ENCODE measurements around the gene TBCD.

The TBCD gene

DNA sequence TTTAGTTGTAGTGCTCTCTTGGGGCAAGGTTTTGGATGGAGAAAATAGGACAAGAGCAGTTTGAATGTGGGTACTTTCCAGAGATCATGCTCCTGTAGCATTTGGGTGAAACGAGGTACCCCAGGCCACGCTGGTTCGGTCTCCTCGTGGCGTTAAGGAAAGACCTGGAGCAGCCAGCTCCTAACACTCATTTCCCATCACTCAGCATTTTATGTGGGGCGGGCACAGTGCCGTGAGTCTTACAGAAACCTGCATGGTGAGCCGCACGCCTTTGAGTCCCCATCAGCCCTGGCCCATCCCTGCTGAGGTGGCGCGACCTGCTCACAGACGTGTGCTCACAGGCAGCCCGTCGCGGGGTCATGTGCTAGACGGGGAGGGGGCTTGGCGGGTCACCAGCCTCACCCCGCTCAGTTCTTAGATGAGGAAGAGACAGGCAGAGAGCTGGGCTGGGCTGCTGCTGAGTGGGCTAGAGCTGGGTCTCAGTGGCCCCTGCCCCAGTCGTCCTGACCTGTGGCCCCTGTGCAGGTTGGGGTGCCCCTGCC, 37.3 kb downstream of the TBCD start:
- no peak for DNase-seq

DNA sequence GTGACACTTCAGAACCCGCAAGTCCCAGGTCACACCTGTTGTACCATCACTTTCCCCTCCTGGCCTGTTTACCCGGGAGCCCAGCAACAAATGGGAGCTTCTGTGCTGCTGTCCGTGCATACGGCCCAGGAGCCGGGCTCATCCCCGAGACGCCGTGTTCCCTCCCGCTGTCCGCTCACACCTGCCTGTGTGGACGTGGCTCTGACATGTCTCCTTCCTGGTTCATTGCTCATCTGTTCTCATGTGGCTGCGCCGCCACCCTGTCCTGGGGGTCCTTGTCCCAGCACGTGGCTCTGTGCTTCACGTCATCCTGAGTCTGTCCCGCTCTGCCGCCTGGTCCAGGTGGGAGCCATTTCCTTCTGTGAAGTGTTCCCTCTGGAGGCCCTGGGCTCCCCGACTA, 37.9 kb downstream of the TBCD start:
- no peak for DNase-seq

DNA sequence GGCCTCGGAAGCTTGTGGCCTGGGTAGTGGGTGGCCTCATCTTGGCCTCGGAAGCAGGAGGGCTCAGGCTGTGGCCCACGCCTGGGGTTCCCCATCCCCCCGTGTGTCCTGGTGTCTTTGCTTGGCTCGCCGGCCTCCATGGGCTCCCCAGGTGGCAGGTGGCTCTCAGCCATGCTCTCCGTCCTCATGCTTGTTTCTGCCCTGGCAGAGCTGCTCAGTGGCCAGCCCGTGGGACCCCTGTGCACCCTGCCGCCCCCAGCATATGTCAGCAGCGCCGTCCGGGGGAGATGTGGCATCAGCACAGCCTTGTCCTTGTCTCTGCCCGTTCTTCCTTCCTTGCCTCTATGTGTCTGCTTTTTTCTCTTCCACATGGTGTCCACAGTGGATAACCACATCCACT, 38.5 kb downstream of the TBCD start:
- no peak for DNase-seq

DNA sequence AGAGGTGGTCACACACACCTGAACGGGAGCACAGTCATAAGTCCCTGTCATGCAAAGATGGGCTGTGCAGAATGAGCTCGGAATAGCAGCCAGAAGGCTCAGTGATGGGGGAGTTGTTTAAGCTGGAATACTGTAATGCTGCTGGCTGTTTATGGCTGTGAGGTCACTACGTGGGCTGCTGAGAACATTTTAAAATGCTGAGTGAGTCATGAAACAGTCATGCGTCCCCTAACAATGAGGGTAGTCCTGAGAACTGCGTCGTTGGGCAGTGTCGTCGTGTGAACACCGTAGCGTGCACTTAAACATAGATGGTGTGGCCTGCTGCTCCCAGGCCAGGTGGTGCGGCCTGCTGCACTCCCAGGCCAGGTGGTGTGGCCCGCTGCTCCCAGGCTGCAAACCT, 39.7 kb downstream of the TBCD start:
- DNase-seq: peak in 2 of 51 donors; percentile 20 to 33

- DNase-seq: peak in 8 of 51 donors; percentile 3 to 28 (median 15)
Observed at GRCh38 chr17:82793974-82794630, 42.2 kb downstream of the TBCD start.

GRCh38 chr17:82794781-82795482, 43.1 kb downstream of the TBCD start:
- no peak for DNase-seq

DNA sequence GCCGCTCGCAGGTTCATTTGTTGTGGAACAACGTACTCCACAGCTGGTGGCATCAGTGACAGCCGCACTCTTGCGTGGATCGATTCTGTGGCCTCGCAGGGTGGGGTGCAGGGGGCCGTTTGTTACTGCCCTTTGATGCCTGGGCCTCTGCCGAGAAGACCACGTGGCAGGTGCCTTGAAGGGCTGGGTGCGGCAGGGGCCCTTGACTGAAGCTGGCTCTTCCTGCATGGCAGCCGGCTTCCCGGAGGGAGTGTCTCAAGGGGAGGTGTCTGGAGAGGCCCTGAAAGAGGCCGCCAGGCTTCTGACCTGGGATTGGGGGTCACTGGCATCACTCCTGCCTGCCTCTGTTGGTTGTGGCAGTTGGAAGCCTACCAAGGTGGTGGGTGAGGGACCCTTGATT, 43.8 kb downstream of the TBCD start:
- DNase-seq: no peak

DNA sequence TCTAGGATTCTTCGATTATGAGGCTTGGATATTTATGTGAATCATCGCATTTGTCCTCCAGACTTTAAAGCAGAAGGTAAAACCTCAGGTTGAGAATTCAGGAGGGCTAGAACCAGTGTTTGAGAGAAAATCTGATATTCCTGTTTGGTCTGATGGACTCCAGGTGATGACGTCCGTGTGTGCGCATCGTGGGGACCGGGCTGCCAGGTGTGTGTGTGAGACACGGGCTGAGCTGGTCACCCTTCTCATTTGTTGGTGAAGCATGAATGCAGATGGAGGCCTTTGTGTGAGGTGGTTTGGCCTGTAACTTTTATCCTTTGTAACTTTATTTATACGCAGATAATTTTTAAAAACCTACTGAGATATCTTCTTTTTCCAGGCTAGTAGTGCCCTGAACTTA, 45.2 kb downstream of the TBCD start:
- DNase-seq: no peak

- no peak for DNase-seq
Observed at GRCh38 chr17:82798752-82799151, 46.9 kb downstream of the TBCD start.

DNA sequence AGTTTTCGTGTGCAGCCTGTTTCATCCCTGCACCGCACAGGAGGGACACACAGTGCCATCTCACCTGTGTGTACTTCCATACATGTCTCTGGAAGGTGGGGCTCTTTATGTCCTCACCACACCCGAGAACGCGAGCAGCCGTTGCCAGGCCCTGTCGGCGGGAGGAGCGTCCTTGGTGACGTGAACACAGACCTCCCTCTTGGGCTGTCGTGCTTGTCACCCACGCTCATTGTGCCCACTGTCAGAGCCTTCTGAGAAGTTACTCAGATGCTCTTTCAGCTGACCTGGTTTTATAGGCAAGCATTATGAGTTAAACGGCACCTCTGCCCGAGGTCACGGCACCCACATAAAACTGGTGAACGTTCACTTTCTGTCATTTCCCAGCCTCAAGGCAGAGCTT, 47.7 kb downstream of the TBCD start:
- no peak for DNase-seq

DNA sequence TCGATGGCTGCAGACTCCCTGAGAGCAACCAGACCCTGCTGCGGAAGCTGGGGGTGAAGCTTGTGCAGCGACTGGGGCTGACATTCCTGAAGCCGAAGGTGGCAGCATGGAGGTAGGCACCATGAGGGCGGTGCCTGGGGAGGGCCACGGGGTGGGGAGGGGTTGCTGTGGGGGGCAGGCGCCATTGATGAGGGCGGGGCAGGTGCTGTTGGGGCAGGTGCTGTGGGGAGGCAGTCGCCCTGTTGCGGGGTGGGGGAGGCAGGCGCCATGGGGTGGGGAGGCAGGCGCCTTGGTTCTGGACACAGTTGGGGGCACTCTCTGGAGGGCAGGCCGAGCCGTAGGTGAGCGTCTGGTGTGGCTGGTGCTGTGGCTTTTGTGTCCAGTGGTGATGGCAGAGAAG, 49.0 kb downstream of the TBCD start:
- DNase-seq: no peak

DNA sequence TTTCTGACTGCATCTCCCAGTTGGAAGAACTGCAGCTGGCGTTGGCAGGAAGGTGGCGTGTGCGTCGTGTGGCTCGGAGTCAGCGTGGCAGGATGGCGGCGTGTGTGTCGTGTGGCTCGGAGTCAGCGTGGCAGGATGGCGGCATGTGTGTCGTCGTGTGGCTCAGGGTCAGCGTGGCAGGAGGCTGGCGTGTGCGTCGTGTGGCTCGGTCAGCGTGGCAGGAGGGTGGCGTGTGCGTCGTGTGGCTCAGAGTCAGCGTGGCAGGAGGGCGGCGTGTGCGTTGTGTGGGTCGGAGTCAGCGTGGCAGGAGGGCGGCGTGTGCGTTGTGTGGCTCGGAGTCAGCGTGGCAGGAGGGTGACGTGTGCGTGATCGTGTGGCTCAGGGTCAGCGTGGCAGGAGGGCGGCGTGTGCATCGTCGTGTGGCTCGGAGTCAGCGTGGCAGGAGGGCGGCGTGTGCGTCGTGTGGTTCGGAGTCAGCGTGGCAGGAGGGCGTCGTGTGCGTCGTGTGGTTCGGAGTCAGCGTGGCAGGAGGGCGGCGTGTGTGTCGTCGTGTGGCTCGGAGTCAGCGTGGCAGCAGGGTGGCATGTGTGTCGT, 49.6 kb downstream of the TBCD start:
- DNase-seq: no peak

GRCh38 chr17:82802075-82802780, 50.4 kb downstream of the TBCD start:
- no peak for DNase-seq

DNA sequence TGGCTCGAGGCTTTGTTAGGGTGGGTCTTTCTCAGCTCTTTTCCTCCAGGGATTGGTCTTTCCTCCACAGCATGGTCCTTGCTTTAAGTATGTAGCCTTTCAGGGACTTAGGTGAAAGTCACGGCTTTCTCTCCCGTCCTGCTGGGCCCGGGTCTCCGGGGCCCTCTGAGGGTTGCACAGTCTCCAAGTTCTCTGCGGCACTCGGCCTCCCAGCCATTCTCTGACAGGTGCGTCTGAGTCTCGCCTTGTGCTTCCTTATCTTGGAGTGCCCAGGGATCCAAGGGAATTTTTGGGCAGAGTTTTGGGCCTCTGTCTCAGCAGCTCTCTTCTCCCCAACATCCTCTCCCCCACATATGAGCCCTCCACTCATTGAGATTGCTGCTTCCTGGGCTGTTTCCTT, 51.3 kb downstream of the TBCD start:
- no peak for DNase-seq

DNA sequence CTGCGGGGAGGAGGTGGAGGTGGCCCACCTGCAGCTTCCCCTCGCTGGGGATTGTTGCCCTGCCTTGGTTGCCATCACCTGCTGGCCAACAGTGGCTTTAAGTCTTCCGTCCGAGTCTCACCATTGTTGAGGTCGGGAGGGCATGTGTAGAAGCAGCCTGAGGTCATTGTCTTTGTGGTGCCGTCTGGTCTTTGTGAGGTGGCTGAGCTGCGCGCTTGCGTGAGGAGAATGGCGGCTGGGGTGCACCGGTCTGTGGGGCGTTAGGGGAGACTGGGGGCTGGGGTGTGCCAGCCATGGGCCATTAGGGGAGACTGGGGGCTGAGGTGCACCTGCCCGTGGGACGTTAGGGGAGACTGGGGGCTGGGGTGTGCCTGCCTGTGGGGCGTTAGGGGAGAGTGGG, 51.7 kb downstream of the TBCD start:
- DNase-seq: no peak

DNA sequence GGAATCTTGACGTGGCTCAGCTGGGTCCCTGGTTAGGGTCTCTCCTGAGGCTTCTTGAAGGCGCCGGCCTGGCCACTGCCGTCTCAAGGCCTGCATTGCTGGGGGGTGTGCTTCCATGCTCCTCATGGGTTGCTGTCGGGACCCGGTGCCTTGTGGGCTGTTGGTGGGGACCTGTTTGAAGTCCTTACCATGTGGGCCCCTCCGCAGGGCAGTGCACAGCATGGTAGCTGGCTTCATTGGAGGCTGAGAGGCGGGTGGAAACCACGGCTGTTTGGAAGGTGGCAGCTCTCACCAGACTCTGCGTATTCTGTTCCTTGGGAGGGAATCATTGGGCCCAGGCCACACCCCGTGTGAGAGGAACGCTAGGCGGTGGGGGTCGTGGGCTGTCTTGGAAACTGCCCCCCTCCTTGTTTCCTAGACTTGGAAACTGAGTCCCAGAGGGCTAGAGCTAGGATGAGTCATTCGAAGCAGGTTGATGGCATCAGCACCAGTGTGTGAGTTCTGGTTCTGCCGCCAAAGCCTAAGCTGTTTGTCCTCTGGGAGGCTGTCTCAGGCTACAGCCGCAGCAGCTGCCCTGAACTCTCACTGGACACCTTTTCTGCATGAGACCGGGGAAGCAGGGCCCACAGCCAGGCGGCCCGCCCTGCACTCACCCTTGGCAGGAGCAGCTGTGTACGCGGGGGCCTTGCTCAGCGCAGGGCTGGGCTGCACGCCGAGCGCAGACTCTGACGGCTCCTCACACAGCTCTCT, 52.8 kb downstream of the TBCD start:
- DNase-seq: peak in 13 of 51 donors; percentile 10 to 49 (median 24)

DNA sequence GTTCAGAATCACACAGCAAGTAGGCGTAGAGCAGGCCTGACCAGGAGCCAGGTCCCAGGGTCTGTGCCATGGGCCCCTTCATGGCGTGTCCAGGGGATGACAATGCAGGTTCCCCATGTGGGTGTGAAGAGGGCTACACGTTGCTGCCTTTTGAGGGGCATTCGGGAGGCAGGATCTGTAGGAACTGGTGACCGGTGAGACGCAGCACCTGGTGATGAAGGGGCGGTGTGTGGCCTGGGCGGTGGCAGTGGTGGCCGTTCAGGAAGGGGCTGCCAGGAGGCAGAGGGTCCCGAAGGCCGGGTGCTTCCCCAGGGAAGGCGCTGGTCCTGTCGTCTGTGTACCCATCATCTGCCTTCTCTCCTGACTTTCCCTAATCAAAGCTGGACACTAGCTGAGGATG, 53.4 kb downstream of the TBCD start:
- DNase-seq: no peak

DNA sequence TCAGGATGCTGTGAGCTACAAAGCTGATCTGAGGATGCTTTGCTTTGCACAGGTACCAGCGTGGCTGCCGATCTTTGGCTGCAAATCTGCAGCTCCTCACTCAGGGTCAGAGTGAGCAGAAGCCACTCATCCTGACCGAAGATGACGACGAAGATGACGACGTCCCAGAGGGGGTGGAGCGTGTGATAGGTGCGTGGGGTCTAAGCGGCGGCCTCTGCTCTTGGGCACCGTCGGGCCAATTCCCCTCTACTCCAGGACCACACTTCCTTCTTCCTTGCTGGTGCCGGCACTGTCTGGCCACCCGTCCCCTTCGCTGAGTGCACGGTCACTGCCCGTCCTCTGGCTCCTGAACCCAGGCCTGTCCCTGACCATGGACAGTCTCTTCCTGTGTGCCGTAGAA, 54.0 kb downstream of the TBCD start:
- DNase-seq: no peak

GRCh38 chr17:82806645-82807044, 54.8 kb downstream of the TBCD start:
- DNase-seq: no peak

DNA sequence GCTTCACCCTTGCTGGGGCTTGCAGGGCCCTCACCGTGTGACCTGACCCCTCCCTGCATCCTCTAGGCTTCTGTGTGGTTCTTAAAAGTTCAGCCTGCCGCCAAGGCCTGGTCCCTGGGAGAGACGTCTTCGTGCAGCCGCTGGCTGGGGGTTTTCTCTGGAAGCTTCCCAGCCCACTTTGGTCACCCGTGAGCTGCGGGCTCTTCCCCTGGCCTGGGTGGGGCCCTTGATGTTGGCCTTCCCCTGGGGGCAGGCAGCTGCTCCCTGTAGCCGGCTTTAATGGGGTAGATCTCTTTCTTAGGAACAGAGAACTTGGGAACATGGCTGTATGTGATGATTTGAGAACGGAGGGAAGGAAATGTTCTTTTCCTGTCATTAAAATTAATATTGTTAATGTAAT, 55.2 kb downstream of the TBCD start:
- no peak for DNase-seq

DNA sequence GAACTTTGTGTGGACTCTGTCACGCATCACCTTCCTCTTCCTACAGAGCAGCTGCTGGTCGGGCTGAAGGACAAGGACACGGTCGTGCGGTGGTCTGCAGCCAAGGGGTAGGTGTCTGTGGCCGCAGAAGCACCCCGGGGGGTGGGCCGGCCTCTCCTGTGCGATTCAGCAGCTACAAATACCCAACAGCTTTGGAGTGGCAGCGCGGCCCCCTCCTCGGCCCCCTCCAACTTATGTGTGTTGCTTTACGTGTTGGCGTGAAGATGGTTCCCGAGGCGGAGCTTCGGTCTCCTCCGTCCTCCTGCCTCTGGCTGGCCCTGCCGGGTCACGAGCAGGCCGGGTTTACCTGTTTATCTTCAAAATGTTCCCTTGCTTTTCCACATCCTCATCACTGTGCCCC, 55.7 kb downstream of the TBCD start:
- DNase-seq: no peak
